ENCODE results near the gene TNFSF10. TPM values are rescaled to one million over a fixed set of nuclear protein-coding genes. Genes with fewer than 3 reads are reported as not detected.

The TNFSF10 gene
- total and polyA plus RNA-seq, 2 donors (not counting 1 experiment from before 2014, with no cell fraction given) = 16.4 to 21.0 TPM

DNA sequence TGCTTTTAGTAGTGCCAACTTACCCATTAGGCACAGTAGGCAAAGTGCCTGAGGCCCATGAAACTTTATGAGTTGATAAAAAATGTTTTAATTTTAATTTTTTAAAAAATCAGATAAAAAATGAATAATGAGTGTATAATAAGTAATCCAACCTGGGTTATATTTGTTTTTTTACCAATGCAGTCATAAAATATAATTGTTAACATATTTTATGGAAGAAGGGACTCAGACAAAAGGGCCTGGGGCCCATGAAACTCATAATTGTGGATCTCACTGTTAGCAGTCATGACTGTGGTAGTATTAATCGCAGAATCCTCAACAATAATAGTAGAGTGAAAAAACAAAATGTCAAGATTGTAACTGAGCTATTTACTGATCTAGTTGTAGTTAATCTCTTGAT, 16.8 kb upstream of the TNFSF10 start:
- H3K4me1 ChIP-seq (ENCODE audit: control insufficient read depth in 2 of 2, insufficient read depth in 2 of 2, low read length in 2 of 2) = peaks cover 12 to 14% of the 10 kb centered on the region in 2 donors
- intact Hi-C loops (cut with micrococcal nuclease) = no loop called here
- Mint-ChIP-seq H3K4me1 (peaks cover 19% of the 10 kb centered on the region), H3K27me3 (no peaks in the 10 kb centered on the region), H3K27ac (no peak overlapping the region), H3K4me3 (no peak overlapping the region), H3K9me3 (ENCODE audit: insufficient read depth) (no peaks in the 10 kb centered on the region)
- H2AFZ ChIP-seq (ENCODE audit: insufficient read depth, low read depth, low read length, poor library complexity, severe bottlenecking) = no peak overlapping the region
- no peaks in the 10 kb centered on the region for H3K79me2 ChIP-seq (ENCODE audit: control insufficient read depth, insufficient read depth, low read length)
- POLR2A ChIA-PET = no interaction called here
- no peaks in the 10 kb centered on the region for H3K9me3 ChIP-seq (ENCODE audit: control extremely low read depth in 1 of 3, control insufficient read depth in 2 of 3, insufficient read depth in 1 of 3, low read length in 2 of 3)
- CTCF ChIA-PET = interaction anchor here (1.5 to 2.6 kb wide), 2 partner anchors 55 to 79 kb away, joined by 4 to 9 read pairs; no protein-coding TSS in a partner anchor
- H4K20me1 ChIP-seq (ENCODE audit: control insufficient read depth, insufficient read depth, low read length, poor library complexity, severe bottlenecking) = no peaks in the 10 kb centered on the region
- H3K4me2 ChIP-seq (replicated peaks; ENCODE audit: low read depth, low read length, poor library complexity, severe bottlenecking) = no peak overlapping the region
- H3K27ac ChIP-seq (ENCODE audit: low read length in 2 of 2) = no peak overlapping the region
- H3K36me3 ChIP-seq (replicated peaks in 1 of 2; ENCODE audit: control extremely low read depth in 1 of 2, control insufficient read depth in 1 of 2, extremely low read depth in 1 of 2, insufficient read depth in 2 of 2, low read length in 1 of 2) = no peaks in the 10 kb centered on the region
- TF ChIP-seq, protein P1, sequence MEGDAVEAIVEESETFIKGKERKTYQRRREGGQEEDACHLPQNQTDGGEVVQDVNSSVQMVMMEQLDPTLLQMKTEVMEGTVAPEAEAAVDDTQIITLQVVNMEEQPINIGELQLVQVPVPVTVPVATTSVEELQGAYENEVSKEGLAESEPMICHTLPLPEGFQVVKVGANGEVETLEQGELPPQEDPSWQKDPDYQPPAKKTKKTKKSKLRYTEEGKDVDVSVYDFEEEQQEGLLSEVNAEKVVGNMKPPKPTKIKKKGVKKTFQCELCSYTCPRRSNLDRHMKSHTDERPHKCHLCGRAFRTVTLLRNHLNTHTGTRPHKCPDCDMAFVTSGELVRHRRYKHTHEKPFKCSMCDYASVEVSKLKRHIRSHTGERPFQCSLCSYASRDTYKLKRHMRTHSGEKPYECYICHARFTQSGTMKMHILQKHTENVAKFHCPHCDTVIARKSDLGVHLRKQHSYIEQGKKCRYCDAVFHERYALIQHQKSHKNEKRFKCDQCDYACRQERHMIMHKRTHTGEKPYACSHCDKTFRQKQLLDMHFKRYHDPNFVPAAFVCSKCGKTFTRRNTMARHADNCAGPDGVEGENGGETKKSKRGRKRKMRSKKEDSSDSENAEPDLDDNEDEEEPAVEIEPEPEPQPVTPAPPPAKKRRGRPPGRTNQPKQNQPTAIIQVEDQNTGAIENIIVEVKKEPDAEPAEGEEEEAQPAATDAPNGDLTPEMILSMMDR (IDR thresholded peaks at IDR 0.05) = no peak
- no peak for TF ChIP-seq EZH2 (IDR thresholded peaks at IDR 0.05; ENCODE audit: borderline replicate concordance, insufficient read depth, low read depth, low read length, poor library complexity, severe bottlenecking)
- no peak overlapping the region for H3K9ac ChIP-seq (ENCODE audit: low read length)
- DNase-seq (no peak), ATAC-seq (ENCODE audit: low read depth) (no peak)
- H3K27me3 ChIP-seq (replicated peaks in 1 of 4; ENCODE audit: control extremely low read depth in 1 of 4, control insufficient read depth in 3 of 4, insufficient read depth in 4 of 4, low read length in 3 of 4) = no peaks in the 10 kb centered on the region
- no CpG with 5 or more reads among the region's 1 CpG for WGBS (ENCODE audit: insufficient coverage)
- H3K4me3 ChIP-seq (ENCODE audit: control extremely low read depth in 1 of 5, extremely low read depth in 1 of 5, insufficient read depth in 1 of 5, low read depth in 2 of 5, low read length in 4 of 5) = no peak overlapping the region

GRCh38 chr3:172539273-172539672, 16.0 kb upstream of the TNFSF10 start:
- no peak overlapping the region for H3K4me3 ChIP-seq (ENCODE audit: control extremely low read depth in 1 of 5, extremely low read depth in 1 of 5, insufficient read depth in 1 of 5, low read depth in 2 of 5, low read length in 4 of 5)
- peaks cover 17% of the 10 kb centered on the region for H3K4me1 Mint-ChIP-seq
- H3K27ac Mint-ChIP-seq = no peak overlapping the region
- H3K4me1 ChIP-seq (ENCODE audit: control insufficient read depth in 2 of 2, insufficient read depth in 2 of 2, low read length in 2 of 2) = peaks cover 12 to 14% of the 10 kb centered on the region in 2 donors
- no peak overlapping the region for H2AFZ ChIP-seq (ENCODE audit: insufficient read depth, low read depth, low read length, poor library complexity, severe bottlenecking)
- CTCF ChIA-PET = interaction anchor here (2.6 kb wide), 1 partner anchor 56 kb away, joined by 9 read pairs; no protein-coding TSS in a partner anchor
- no peak for ATAC-seq (ENCODE audit: low read depth)
- POLR2A ChIA-PET = no interaction called here
- TF ChIP-seq, protein P1 (IDR thresholded peaks at IDR 0.05) = no peak
- no peak for TF ChIP-seq EZH2 (IDR thresholded peaks at IDR 0.05; ENCODE audit: borderline replicate concordance, insufficient read depth, low read depth, low read length, poor library complexity, severe bottlenecking)
- no peak overlapping the region for H3K4me3 Mint-ChIP-seq
- H4K20me1 ChIP-seq (ENCODE audit: control insufficient read depth, insufficient read depth, low read length, poor library complexity, severe bottlenecking) = no peaks in the 10 kb centered on the region
- no peak overlapping the region for H3K4me2 ChIP-seq (replicated peaks; ENCODE audit: low read depth, low read length, poor library complexity, severe bottlenecking)
- no peak for DNase-seq
- no peaks in the 10 kb centered on the region for H3K9me3 Mint-ChIP-seq (ENCODE audit: insufficient read depth)
- H3K27me3 ChIP-seq (replicated peaks in 1 of 4; ENCODE audit: control extremely low read depth in 1 of 4, control insufficient read depth in 3 of 4, insufficient read depth in 4 of 4, low read length in 3 of 4) = no peaks in the 10 kb centered on the region
- H3K36me3 ChIP-seq (replicated peaks in 1 of 2; ENCODE audit: control extremely low read depth in 1 of 2, control insufficient read depth in 1 of 2, extremely low read depth in 1 of 2, insufficient read depth in 2 of 2, low read length in 1 of 2) = no peaks in the 10 kb centered on the region
- whole genome bisulfite sequencing (ENCODE audit: insufficient coverage) = 97% methylated on average over 3 of the region's 4 CpGs
- no peak overlapping the region for H3K27ac ChIP-seq (ENCODE audit: low read length in 2 of 2)
- no peaks in the 10 kb centered on the region for H3K9me3 ChIP-seq (ENCODE audit: control extremely low read depth in 1 of 3, control insufficient read depth in 2 of 3, insufficient read depth in 1 of 3, low read length in 2 of 3)
- H3K9ac ChIP-seq (ENCODE audit: low read length) = no peak overlapping the region
- no peaks in the 10 kb centered on the region for H3K79me2 ChIP-seq (ENCODE audit: control insufficient read depth, insufficient read depth, low read length)
- intact Hi-C loops (cut with micrococcal nuclease) = no loop called here
- no peaks in the 10 kb centered on the region for H3K27me3 Mint-ChIP-seq
